GM23338 (cell line): ENCODE data around the gene MRPL23. TPM values are rescaled to one million over a fixed set of nuclear protein-coding genes. Genes with fewer than 3 reads are reported as not detected.

Experiments
- ATAC-seq: fragments of 200-7000 bp; cut with Tn5 transposase; 3 replicates; pipeline ENCODE4 v1.9.1; 2020
- DNase-seq: peaks from one replicate; pipeline ENCODE4 v3.0.0-alpha.2; 2015; ENCODE audit warnings: low spot score
- H2AFZ ChIP-seq: fragments of 200-600 bp; sonication (generic); 2 replicates; pipeline ENCODE4 v1.8.0; 2016; ENCODE audit warnings: antibody characterized with exemption, mild to moderate bottlenecking, moderate library complexity
- H3F3A ChIP-seq: fragments of 200-600 bp; sonication (generic); replicated peaks from 2 replicates; pipeline ENCODE4 v1.8.0; 2017; ENCODE audit warnings: antibody characterized with exemption, mixed run types, low read depth
- H3K27ac ChIP-seq: fragments of 200-600 bp; sonication (generic); 2 replicates; pipeline ENCODE4 v1.6.1; 2016; ENCODE audit warnings: low read depth
- H3K27me3 ChIP-seq: fragments of 200-600 bp; sonication (generic); 2 replicates; pipeline ENCODE4 v1.8.0; 2016; ENCODE audit warnings: mild to moderate bottlenecking, mixed run types, moderate library complexity; ENCODE audit not compliant: insufficient read depth
- H3K36me3 ChIP-seq: fragments of 200-600 bp; sonication (generic); 2 replicates; pipeline ENCODE4 v1.8.0; 2016; ENCODE audit warnings: mild to moderate bottlenecking; ENCODE audit not compliant: insufficient read depth
- H3K4me1 ChIP-seq: fragments of 200-600 bp; sonication (generic); 2 replicates; pipeline ENCODE4 v1.8.0; 2016; ENCODE audit warnings: mild to moderate bottlenecking, moderate library complexity; ENCODE audit not compliant: insufficient read depth
- H3K4me2 ChIP-seq: fragments of 200-600 bp; sonication (generic); 2 replicates; pipeline ENCODE4 v1.7.1; 2017; ENCODE audit warnings: mixed run types
- H3K4me3 ChIP-seq: fragments of 200-600 bp; sonication (generic); 2 replicates; pipeline ENCODE4 v1.6.1; 2016; ENCODE audit warnings: mixed run types
- H3K79me2 ChIP-seq: fragments of 200-600 bp; sonication (generic); replicated peaks from 2 replicates; pipeline ENCODE4 v1.8.0; 2017; ENCODE audit warnings: mild to moderate bottlenecking; ENCODE audit not compliant: insufficient read depth
- H3K9me2 ChIP-seq: fragments of 200-600 bp; sonication (generic); 2 replicates; pipeline ENCODE4 v1.8.0; 2017; ENCODE audit not compliant: insufficient read depth
- H4K20me1 ChIP-seq: fragments of 200-600 bp; sonication (generic); replicated peaks from 2 replicates; pipeline ENCODE4 v1.8.0; 2017; ENCODE audit warnings: mild to moderate bottlenecking; ENCODE audit not compliant: insufficient read depth
- H3K27ac Mint-ChIP-seq: 2 replicates; pipeline ENCODE4 v1.8.0; 2020; ENCODE audit warnings: inconsistent platforms, mild to moderate bottlenecking, moderate library complexity, mixed read lengths
- H3K27me3 Mint-ChIP-seq: 3 replicates; pipeline ENCODE4 v1.8.0; 2022; ENCODE audit warnings: low read depth, mild to moderate bottlenecking, moderate library complexity, mixed read lengths, inconsistent platforms; ENCODE audit not compliant: insufficient read depth, poor library complexity
- H3K36me3 Mint-ChIP-seq: 3 replicates; pipeline ENCODE4 v1.8.0; 2021; ENCODE audit warnings: low read depth, mild to moderate bottlenecking, inconsistent platforms, moderate library complexity, mixed read lengths
- H3K4me1 Mint-ChIP-seq: 3 replicates; pipeline ENCODE4 v1.8.0; 2020; ENCODE audit warnings: mild to moderate bottlenecking, inconsistent platforms, mixed read lengths
- H3K4me3 Mint-ChIP-seq: 3 replicates; pipeline ENCODE4 v1.8.0; 2021; ENCODE audit warnings: moderate library complexity, mild to moderate bottlenecking, inconsistent platforms, mixed read lengths
- H3K9me3 Mint-ChIP-seq: 3 replicates; pipeline ENCODE4 v1.8.0; 2020; ENCODE audit warnings: moderate library complexity, mild to moderate bottlenecking, inconsistent platforms, mixed read lengths
- CREB1 ChIP-seq: fragments of 250-450 bp; sonication (Bioruptor Pico); IDR thresholded peaks from 2 replicates; pipeline ENCODE4 v1.5.0; 2020; ENCODE audit warnings: low read depth, mild to moderate bottlenecking, moderate library complexity
- EZH2 ChIP-seq: fragments of 200-600 bp; sonication (generic); IDR thresholded peaks from one replicate; pipeline ENCODE4 v1.8.0; 2017; ENCODE audit warnings: antibody characterized with exemption, mild to moderate bottlenecking, low read depth; ENCODE audit not compliant: unreplicated experiment
- EZH2phosphoT487 ChIP-seq: fragments of 200-600 bp; sonication (generic); IDR thresholded peaks from one replicate; pipeline ENCODE4 v1.8.1; 2018; ENCODE audit warnings: antibody characterized with exemption; ENCODE audit not compliant: unreplicated experiment
- JUNB ChIP-seq: IDR thresholded peaks from one replicate; pipeline ENCODE4 v1.6.1; 2016; ENCODE audit warnings: antibody characterized with exemption; ENCODE audit not compliant: unreplicated experiment
- NANOG ChIP-seq: IDR thresholded peaks from 2 replicates; pipeline ENCODE4 v1.6.1; 2016; ENCODE audit warnings: antibody characterized with exemption, borderline replicate concordance
- POLR2AphosphoS5 ChIP-seq: IDR thresholded peaks from 2 replicates; pipeline ENCODE4 v1.6.1; 2016; ENCODE audit warnings: antibody characterized with exemption, low read depth
- STAT1 ChIP-seq: IDR thresholded peaks from one replicate; pipeline ENCODE4 v1.6.1; 2016; ENCODE audit warnings: antibody characterized with exemption; ENCODE audit not compliant: unreplicated experiment
- ZNF114 ChIP-seq: fragments of 250-450 bp; sonication (Bioruptor Pico); IDR thresholded peaks from 2 replicates; pipeline ENCODE4 v1.5.0; 2020; ENCODE audit warnings: mild to moderate bottlenecking, moderate library complexity
- ZNF331 ChIP-seq: fragments of 250-450 bp; sonication (Bioruptor Pico); IDR thresholded peaks from 2 replicates; pipeline ENCODE4 v1.5.0; 2020; ENCODE audit warnings: low read depth, mild to moderate bottlenecking, moderate library complexity
- polyA plus RNA-seq: library from polyadenylated mRNA; unstranded; fragments of >200 nt; fragmentation: Nextera tagmentation; extraction: Ambion mirVana; gene quantifications from 2 replicates; pipeline ENCODE4 v1.2.1, GENCODE V29; 2016
- total RNA-seq: library from RNA; depleted of rRNA; stranded (reverse); fragments of >200 nt; shearing (Covaris generic); gene quantifications from 2 replicates; pipeline ENCODE4 v1.2.3, GENCODE V29; 2014
- TF ChIP-seq, protein P1 (sequence below): fragments of 250-450 bp; sonication (Bioruptor Pico); IDR thresholded peaks from 2 replicates; pipeline ENCODE4 v1.5.0; 2020; ENCODE audit warnings: mild to moderate bottlenecking, moderate library complexity
- TF ChIP-seq, protein P2 (sequence below): IDR thresholded peaks from one replicate; pipeline ENCODE4 v1.6.1; 2018; ENCODE audit warnings: antibody characterized with exemption; ENCODE audit not compliant: unreplicated experiment
- TF ChIP-seq, protein P3 (sequence below), 2 experiments: fragments of 200-600 bp in 1 of 2; sonication (generic) in 1 of 2; conservative IDR thresholded peaks; 2 replicates each; pipeline versions ENCODE4 v1.5.1 to v1.6.1; 2016 to 2017; ENCODE audit warnings: antibody characterized with exemption in 2 of 2, low read depth in 2 of 2, mild to moderate bottlenecking in 2 of 2, moderate library complexity in 1 of 2
- TF ChIP-seq, protein P4 (sequence below): IDR thresholded peaks from 2 replicates; pipeline ENCODE4 v1.6.1; 2016; ENCODE audit warnings: antibody characterized with exemption

The MRPL23 gene
- total and polyA plus RNA-seq, 2 experiments from 2014 or later = 84.7 to 91.5 TPM

DNA sequence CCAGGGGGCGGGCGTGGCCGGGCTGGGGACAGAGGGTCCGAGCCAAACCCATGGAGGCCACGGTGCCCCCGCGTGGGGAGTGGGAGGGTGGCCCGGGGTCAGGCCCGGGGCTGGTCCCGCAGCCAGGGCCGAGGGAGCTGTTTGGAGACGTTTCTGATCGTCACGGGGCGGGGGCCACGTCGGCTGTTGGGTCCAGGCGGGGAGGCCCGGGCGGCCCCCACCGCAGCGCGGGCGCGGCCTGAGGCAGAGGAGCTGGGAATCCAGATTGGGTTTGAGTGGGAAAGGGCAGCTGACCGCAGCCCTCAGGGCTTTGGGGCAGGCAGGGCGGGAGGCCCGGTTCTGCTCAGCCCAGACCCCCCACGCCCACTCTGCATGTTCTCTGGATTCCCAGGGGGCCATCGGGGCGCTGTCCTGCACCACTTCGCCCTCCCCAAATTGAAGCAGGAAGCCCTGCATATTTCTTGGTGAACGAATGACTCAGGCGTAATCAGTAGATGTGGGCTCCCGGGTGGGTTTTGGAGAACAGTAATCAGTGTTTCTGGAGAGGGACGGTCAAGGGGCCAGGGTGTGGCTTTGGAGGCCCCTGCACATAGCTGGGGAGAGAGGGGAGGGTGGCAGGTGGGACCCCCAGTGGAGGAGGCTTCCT lies 583 bp downstream of the MRPL23 start:
- no peaks in the 10 kb centered on the region for H3K36me3 ChIP-seq
- no peak for ATAC-seq
- H3K27ac Mint-ChIP-seq = no peak overlapping the region
- H3K27me3 ChIP-seq = no peaks in the 10 kb centered on the region
- H3K79me2 ChIP-seq = no peaks in the 10 kb centered on the region
- TF ChIP-seq CREB1 (no peak), POLR2AphosphoS5 (no peak), EZH2phosphoT487 (no peak), NANOG (no peak), JUNB (no peak), ZNF114 (CRISPR knock-in tag) (no peak), EZH2 (no peak), STAT1 (no peak), ZNF331 (CRISPR knock-in tag) (no peak)
- TF ChIP-seq, protein P1, sequence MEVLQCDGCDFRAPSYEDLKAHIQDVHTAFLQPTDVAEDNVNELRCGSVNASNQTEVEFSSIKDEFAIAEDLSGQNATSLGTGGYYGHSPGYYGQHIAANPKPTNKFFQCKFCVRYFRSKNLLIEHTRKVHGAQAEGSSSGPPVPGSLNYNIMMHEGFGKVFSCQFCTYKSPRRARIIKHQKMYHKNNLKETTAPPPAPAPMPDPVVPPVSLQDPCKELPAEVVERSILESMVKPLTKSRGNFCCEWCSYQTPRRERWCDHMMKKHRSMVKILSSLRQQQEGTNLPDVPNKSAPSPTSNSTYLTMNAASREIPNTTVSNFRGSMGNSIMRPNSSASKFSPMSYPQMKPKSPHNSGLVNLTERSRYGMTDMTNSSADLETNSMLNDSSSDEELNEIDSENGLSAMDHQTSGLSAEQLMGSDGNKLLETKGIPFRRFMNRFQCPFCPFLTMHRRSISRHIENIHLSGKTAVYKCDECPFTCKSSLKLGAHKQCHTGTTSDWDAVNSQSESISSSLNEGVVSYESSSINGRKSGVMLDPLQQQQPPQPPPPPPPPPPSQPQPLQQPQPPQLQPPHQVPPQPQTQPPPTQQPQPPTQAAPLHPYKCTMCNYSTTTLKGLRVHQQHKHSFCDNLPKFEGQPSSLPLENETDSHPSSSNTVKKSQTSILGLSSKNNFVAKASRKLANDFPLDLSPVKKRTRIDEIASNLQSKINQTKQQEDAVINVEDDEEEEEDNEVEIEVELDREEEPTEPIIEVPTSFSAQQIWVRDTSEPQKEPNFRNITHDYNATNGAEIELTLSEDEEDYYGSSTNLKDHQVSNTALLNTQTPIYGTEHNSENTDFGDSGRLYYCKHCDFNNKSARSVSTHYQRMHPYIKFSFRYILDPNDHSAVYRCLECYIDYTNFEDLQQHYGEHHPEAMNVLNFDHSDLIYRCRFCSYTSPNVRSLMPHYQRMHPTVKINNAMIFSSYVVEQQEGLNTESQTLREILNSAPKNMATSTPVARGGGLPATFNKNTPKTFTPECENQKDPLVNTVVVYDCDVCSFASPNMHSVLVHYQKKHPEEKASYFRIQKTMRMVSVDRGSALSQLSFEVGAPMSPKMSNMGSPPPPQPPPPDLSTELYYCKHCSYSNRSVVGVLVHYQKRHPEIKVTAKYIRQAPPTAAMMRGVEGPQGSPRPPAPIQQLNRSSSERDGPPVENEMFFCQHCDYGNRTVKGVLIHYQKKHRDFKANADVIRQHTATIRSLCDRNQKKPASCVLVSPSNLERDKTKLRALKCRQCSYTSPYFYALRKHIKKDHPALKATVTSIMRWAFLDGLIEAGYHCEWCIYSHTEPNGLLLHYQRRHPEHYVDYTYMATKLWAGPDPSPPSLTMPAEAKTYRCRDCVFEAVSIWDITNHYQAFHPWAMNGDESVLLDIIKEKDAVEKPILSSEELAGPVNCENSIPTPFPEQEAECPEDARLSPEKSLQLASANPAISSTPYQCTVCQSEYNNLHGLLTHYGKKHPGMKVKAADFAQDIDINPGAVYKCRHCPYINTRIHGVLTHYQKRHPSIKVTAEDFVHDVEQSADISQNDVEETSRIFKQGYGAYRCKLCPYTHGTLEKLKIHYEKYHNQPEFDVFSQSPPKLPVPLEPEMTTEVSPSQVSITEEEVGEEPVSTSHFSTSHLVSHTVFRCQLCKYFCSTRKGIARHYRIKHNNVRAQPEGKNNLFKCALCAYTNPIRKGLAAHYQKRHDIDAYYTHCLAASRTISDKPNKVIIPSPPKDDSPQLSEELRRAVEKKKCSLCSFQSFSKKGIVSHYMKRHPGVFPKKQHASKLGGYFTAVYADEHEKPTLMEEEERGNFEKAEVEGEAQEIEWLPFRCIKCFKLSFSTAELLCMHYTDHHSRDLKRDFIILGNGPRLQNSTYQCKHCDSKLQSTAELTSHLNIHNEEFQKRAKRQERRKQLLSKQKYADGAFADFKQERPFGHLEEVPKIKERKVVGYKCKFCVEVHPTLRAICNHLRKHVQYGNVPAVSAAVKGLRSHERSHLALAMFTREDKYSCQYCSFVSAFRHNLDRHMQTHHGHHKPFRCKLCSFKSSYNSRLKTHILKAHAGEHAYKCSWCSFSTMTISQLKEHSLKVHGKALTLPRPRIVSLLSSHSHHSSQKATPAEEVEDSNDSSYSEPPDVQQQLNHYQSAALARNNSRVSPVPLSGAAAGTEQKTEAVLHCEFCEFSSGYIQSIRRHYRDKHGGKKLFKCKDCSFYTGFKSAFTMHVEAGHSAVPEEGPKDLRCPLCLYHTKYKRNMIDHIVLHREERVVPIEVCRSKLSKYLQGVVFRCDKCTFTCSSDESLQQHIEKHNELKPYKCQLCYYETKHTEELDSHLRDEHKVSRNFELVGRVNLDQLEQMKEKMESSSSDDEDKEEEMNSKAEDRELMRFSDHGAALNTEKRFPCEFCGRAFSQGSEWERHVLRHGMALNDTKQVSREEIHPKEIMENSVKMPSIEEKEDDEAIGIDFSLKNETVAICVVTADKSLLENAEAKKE (CRISPR knock-in tag) = no peak
- TF ChIP-seq, protein P2, sequence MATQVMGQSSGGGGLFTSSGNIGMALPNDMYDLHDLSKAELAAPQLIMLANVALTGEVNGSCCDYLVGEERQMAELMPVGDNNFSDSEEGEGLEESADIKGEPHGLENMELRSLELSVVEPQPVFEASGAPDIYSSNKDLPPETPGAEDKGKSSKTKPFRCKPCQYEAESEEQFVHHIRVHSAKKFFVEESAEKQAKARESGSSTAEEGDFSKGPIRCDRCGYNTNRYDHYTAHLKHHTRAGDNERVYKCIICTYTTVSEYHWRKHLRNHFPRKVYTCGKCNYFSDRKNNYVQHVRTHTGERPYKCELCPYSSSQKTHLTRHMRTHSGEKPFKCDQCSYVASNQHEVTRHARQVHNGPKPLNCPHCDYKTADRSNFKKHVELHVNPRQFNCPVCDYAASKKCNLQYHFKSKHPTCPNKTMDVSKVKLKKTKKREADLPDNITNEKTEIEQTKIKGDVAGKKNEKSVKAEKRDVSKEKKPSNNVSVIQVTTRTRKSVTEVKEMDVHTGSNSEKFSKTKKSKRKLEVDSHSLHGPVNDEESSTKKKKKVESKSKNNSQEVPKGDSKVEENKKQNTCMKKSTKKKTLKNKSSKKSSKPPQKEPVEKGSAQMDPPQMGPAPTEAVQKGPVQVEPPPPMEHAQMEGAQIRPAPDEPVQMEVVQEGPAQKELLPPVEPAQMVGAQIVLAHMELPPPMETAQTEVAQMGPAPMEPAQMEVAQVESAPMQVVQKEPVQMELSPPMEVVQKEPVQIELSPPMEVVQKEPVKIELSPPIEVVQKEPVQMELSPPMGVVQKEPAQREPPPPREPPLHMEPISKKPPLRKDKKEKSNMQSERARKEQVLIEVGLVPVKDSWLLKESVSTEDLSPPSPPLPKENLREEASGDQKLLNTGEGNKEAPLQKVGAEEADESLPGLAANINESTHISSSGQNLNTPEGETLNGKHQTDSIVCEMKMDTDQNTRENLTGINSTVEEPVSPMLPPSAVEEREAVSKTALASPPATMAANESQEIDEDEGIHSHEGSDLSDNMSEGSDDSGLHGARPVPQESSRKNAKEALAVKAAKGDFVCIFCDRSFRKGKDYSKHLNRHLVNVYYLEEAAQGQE = no peak
- TF ChIP-seq, protein P3, sequence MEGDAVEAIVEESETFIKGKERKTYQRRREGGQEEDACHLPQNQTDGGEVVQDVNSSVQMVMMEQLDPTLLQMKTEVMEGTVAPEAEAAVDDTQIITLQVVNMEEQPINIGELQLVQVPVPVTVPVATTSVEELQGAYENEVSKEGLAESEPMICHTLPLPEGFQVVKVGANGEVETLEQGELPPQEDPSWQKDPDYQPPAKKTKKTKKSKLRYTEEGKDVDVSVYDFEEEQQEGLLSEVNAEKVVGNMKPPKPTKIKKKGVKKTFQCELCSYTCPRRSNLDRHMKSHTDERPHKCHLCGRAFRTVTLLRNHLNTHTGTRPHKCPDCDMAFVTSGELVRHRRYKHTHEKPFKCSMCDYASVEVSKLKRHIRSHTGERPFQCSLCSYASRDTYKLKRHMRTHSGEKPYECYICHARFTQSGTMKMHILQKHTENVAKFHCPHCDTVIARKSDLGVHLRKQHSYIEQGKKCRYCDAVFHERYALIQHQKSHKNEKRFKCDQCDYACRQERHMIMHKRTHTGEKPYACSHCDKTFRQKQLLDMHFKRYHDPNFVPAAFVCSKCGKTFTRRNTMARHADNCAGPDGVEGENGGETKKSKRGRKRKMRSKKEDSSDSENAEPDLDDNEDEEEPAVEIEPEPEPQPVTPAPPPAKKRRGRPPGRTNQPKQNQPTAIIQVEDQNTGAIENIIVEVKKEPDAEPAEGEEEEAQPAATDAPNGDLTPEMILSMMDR (conservative IDR thresholded peaks at IDR 0.05; ENCODE audit: low read depth in 2 of 2) = no peak
- TF ChIP-seq, protein P4, sequence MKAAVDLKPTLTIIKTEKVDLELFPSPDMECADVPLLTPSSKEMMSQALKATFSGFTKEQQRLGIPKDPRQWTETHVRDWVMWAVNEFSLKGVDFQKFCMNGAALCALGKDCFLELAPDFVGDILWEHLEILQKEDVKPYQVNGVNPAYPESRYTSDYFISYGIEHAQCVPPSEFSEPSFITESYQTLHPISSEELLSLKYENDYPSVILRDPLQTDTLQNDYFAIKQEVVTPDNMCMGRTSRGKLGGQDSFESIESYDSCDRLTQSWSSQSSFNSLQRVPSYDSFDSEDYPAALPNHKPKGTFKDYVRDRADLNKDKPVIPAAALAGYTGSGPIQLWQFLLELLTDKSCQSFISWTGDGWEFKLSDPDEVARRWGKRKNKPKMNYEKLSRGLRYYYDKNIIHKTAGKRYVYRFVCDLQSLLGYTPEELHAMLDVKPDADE = no peak
- H3K4me1 ChIP-seq = no peaks in the 10 kb centered on the region
- no peak overlapping the region for H3K4me3 ChIP-seq
- H3K4me3 Mint-ChIP-seq = no peak overlapping the region
- no peak overlapping the region for H3K27ac ChIP-seq
- no peak for DNase-seq
- H3F3A ChIP-seq = no peaks in the 10 kb centered on the region
- no peak overlapping the region for H2AFZ ChIP-seq
- H3K4me1 Mint-ChIP-seq = peaks cover 4% of the 10 kb centered on the region; the same call in 2 of the 3 replicates
- H3K9me3 Mint-ChIP-seq = no peaks in the 10 kb centered on the region
- no peaks in the 10 kb centered on the region for H4K20me1 ChIP-seq
- no peak overlapping the region for H3K4me2 ChIP-seq
- H3K9me2 ChIP-seq = no peaks in the 10 kb centered on the region
- H3K27me3 Mint-ChIP-seq = peaks cover 7% of the 10 kb centered on the region
- no peaks in the 10 kb centered on the region for H3K36me3 Mint-ChIP-seq
